ENCODE results near the gene RMI2.

Gene RMI2

DNA sequence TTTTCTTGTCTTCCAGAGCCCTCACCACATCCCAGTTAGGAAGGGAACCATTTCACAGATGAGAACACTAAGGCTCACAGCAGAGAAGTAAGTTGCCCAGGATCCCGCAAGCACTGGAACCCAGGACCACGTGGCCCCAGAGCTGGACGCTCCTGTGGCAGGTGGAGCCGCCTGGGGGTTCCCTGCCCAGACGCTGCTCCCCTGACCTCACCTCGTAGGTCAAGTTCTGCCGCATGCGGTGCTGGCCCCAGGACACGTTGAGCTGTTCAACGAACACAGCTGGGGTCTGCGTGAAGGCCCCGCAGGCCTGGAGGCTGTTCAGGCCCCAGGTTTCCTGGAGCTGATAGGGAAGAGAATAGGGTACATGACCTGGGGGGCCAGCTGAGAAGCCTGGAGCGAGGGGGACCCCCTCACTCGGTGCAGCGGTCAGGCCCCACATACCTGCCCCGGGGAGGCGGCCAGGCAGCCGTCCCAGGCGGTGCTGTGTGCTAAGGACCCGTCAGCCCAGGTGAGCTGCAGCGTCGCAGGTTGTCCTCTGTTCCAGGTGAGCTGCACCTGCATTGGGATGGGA, 54.1 kb downstream of the RMI2 start:
- no peak for DNase-seq (ENCODE audit: low read depth)

DNA sequence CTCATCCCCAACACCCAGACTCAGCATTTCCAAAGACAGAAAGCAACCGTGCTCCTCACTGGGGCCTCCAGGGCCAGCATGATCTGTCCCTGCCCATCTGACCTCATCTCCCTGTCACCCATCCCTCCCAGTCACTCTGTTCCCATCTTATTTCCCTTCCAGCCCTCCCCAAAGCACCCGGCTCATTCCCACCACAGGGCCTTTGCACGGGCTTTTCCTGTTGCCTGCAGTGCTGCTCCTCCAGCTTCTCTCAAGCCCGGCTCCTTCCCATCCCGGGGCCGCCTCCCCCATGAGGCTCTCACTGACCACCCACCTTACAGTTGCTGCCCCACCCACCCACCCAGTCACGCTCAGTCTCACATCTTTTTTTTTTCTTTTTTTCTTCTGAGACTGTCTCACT, 54.8 kb downstream of the RMI2 start:
- DNase-seq (ENCODE audit: low read depth) = no peak

All from stimulated activated CD8-positive, alpha-beta memory T cell treated with anti-CD3 and anti-CD28 coated beads, Interleukin-7, amount 100 ng/mL, for 24 hours (primary cell).